ENCODE data around the gene SORCS2.

GRCh38 chr4:7359400-7360062 is 167.2 kb downstream of the SORCS2 start:
- no peak for TF ChIP-seq TAF1 (IDR thresholded peaks at IDR 0.05; ENCODE audit: low read depth)
- no peak for TF ChIP-seq CEBPB (IDR thresholded peaks at IDR 0.05)
- TF ChIP-seq EGR1 (IDR thresholded peaks at IDR 0.05), result no peak
- no peak for TF ChIP-seq YY1 (IDR thresholded peaks at IDR 0.05; ENCODE audit: low read depth)
- TF ChIP-seq EP300 (IDR thresholded peaks at IDR 0.05; ENCODE audit: borderline replicate concordance), result no peak
- TF ChIP-seq, protein P1, sequence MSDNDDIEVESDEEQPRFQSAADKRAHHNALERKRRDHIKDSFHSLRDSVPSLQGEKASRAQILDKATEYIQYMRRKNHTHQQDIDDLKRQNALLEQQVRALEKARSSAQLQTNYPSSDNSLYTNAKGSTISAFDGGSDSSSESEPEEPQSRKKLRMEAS (IDR thresholded peaks at IDR 0.05), result no peak
- no peak for TF ChIP-seq FOXM1 (IDR thresholded peaks at IDR 0.05; ENCODE audit: borderline replicate concordance, low read depth)
- no peak for TF ChIP-seq TCF12 (IDR thresholded peaks at IDR 0.05; ENCODE audit: low read depth)

All from Ishikawa (cell line).